Measurements from ENCODE around the gene LILRB2.
"Not testable (repeated sequence)": the region's sequence is repeated elsewhere in the genome, so short reads cannot be mapped to it uniquely, and the experiment has no call there.

LILRB2 gene

GRCh38 chr19:54312436-54313377 is 31.8 kb upstream of the LILRB2 start, which contains the start of gene LILRA5:
Gene LILRA5, minus strand, starts transcription at chr19:54313166. Its CDS starts 147 bp downstream, at chr19:54313019.
- H3K36me3 Mint-ChIP-seq (ENCODE audit: low read depth) = no peaks in the 10 kb centered on the region
- no peak within 1 kb of the TSS for H3K4me3 Mint-ChIP-seq
- no peaks in the 10 kb centered on the region for H3K4me1 Mint-ChIP-seq (ENCODE audit: low read depth)
- H3K9me3 Mint-ChIP-seq = no peaks in the 10 kb centered on the region
- peaks cover 29% of the 10 kb centered on the region for H3K27me3 Mint-ChIP-seq
- no peak within 1 kb of the TSS for H3K27ac Mint-ChIP-seq

GRCh38 chr19:54312011-54312410 is 31.1 kb upstream of the LILRB2 start:
- Mint-ChIP-seq H3K27me3 (peaks cover 29% of the 10 kb centered on the region), H3K9me3 (no peaks in the 10 kb centered on the region)

GRCh38 chr19:54311486-54311885 is 30.6 kb upstream of the LILRB2 start:
- peaks cover 30% of the 10 kb centered on the region for H3K27me3 Mint-ChIP-seq
- H3K4me1 Mint-ChIP-seq (ENCODE audit: low read depth) = no peaks in the 10 kb centered on the region
- H3K9me3 Mint-ChIP-seq = no peaks in the 10 kb centered on the region
- no peak overlapping the region for H3K4me3 Mint-ChIP-seq
- H3K36me3 Mint-ChIP-seq (ENCODE audit: low read depth) = no peaks in the 10 kb centered on the region
- H3K27ac Mint-ChIP-seq = no peak overlapping the region

More at GRCh38 chr19:54312011-54312410, 31.1 kb upstream of the LILRB2 start:
- no peak overlapping the region for H3K27ac Mint-ChIP-seq
- H3K36me3 Mint-ChIP-seq (ENCODE audit: low read depth) = no peaks in the 10 kb centered on the region
- H3K4me3 Mint-ChIP-seq = no peak overlapping the region
- no peaks in the 10 kb centered on the region for H3K4me1 Mint-ChIP-seq (ENCODE audit: low read depth)

DNA sequence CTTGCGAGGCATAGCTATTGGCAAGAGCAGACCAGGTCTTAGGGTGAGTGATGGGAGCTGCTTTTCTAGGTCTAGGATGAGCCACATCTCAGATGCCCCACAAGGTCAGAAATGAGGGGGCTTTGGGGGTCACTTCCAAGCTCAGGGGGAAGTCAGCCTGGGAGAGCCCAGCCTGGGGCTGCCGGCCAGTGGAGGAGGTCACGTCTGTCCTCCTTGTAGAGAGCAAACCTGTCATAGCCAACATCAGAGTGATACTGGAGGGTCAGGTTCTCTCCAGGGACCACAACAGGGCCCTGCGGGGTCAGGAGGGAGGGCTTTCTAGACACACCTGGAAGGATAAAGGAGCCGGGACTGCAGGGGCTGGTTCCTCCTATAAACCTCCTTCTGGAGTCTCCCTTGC is 29.6 kb upstream of the LILRB2 start:
- H3K9me3 Mint-ChIP-seq = no peaks in the 10 kb centered on the region
- H3K36me3 Mint-ChIP-seq (ENCODE audit: low read depth) = no peaks in the 10 kb centered on the region
- no peak overlapping the region for H3K27ac Mint-ChIP-seq
- no peaks in the 10 kb centered on the region for H3K4me1 Mint-ChIP-seq (ENCODE audit: low read depth)
- peaks cover 26% of the 10 kb centered on the region for H3K27me3 Mint-ChIP-seq
- H3K4me3 Mint-ChIP-seq = no peak overlapping the region

- H3K4me3 Mint-ChIP-seq = no peak overlapping the region
- H3K36me3 Mint-ChIP-seq (ENCODE audit: low read depth) = no peaks in the 10 kb centered on the region
- H3K27me3 Mint-ChIP-seq = peaks cover 26% of the 10 kb centered on the region
- H3K9me3 Mint-ChIP-seq = no peaks in the 10 kb centered on the region
- peaks cover 4% of the 10 kb centered on the region for H3K4me1 Mint-ChIP-seq (ENCODE audit: low read depth)
- no peak overlapping the region for H3K27ac Mint-ChIP-seq
Observed at GRCh38 chr19:54309811-54310210, 28.9 kb upstream of the LILRB2 start.

DNA sequence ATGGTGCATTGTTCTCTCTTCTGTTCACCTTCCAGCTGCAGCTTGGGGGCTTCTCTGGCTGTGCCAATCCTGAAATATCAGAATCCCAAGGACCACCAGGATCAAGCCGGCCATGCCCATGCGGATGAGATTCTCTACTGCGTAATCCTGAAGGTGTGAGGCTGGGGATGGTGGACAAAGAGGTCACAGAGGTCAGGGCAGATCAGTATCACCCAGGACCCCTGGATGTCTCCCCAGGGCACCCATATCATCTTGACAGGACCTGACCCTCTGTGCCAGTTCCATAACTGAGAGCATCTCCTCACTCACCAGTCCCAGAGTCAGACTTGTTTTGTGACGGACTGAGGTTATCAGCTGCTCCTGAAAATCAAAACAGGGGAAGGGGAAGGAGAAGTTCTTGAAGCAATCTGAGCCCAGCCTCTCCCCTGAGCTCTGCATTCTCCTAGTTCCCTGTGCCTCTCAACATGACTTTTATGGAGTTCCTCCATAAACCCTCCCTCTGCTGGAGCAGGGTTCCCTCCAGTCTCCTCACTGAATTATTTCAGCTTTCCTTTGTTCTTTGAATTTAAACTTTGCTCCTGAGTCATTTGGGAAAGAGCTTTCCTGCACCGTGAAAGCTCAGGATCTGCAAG is 26.6 kb upstream of the LILRB2 start:
- Mint-ChIP-seq H3K27me3 (peaks cover 7% of the 10 kb centered on the region), H3K27ac (no peak overlapping the region), H3K4me1 (ENCODE audit: low read depth) (peaks cover 18% of the 10 kb centered on the region), H3K36me3 (ENCODE audit: low read depth) (no peaks in the 10 kb centered on the region), H3K4me3 (no peak overlapping the region), H3K9me3 (no peaks in the 10 kb centered on the region)

- Mint-ChIP-seq H3K36me3 (ENCODE audit: low read depth) (no peaks in the 10 kb centered on the region), H3K27ac (no peak overlapping the region), H3K4me3 (no peak overlapping the region), H3K9me3 (no peaks in the 10 kb centered on the region), H3K4me1 (ENCODE audit: low read depth) (peaks cover 18% of the 10 kb centered on the region), H3K27me3 (peaks cover 6% of the 10 kb centered on the region)
Observed at GRCh38 chr19:54305141-54305540, 24.2 kb upstream of the LILRB2 start.

- Mint-ChIP-seq H3K9me3 (no peaks in the 10 kb centered on the region), H3K4me3 (no peak overlapping the region), H3K36me3 (ENCODE audit: low read depth) (no peaks in the 10 kb centered on the region), H3K27ac (no peak overlapping the region), H3K27me3 (peaks cover 6% of the 10 kb centered on the region), H3K4me1 (ENCODE audit: low read depth) (peaks cover 18% of the 10 kb centered on the region)
Observed at GRCh38 chr19:54302257-54302656, 21.3 kb upstream of the LILRB2 start.

DNA sequence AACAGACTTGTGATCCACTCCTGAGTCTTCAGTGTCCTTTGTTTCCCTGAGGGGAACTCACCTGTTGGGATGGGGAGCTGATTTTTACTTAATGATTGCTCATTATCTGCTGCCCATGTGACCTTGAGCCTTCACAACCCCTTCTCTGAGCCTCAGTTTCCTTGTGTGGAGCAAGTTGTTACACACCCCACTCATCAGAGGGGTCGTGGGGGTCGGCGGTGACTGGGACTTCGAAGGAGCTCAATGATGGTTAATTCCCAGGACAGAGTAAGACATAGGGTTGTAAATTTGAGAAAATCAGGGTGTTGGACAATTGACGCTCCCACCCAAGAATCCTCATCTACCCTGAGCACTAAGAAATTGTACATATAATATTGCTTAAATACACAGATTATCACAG is 18.6 kb upstream of the LILRB2 start:
- H3K4me1 Mint-ChIP-seq (ENCODE audit: low read depth) = peaks cover 11% of the 10 kb centered on the region
- H3K4me3 Mint-ChIP-seq = no peak overlapping the region
- H3K36me3 Mint-ChIP-seq (ENCODE audit: low read depth) = no peaks in the 10 kb centered on the region
- peaks cover 8% of the 10 kb centered on the region for H3K27me3 Mint-ChIP-seq
- H3K27ac Mint-ChIP-seq = no peak overlapping the region
- peaks cover 1% of the 10 kb centered on the region for H3K9me3 Mint-ChIP-seq

GRCh38 chr19:54299126-54299498 is 18.2 kb upstream of the LILRB2 start:
- no peak overlapping the region for H3K27ac Mint-ChIP-seq
- H3K9me3 Mint-ChIP-seq = peaks cover 5% of the 10 kb centered on the region
- H3K4me3 Mint-ChIP-seq = no peak overlapping the region
- H3K36me3 Mint-ChIP-seq (ENCODE audit: low read depth) = no peaks in the 10 kb centered on the region
- peaks cover 12% of the 10 kb centered on the region for H3K27me3 Mint-ChIP-seq
- peaks cover 7% of the 10 kb centered on the region for H3K4me1 Mint-ChIP-seq (ENCODE audit: low read depth)

DNA sequence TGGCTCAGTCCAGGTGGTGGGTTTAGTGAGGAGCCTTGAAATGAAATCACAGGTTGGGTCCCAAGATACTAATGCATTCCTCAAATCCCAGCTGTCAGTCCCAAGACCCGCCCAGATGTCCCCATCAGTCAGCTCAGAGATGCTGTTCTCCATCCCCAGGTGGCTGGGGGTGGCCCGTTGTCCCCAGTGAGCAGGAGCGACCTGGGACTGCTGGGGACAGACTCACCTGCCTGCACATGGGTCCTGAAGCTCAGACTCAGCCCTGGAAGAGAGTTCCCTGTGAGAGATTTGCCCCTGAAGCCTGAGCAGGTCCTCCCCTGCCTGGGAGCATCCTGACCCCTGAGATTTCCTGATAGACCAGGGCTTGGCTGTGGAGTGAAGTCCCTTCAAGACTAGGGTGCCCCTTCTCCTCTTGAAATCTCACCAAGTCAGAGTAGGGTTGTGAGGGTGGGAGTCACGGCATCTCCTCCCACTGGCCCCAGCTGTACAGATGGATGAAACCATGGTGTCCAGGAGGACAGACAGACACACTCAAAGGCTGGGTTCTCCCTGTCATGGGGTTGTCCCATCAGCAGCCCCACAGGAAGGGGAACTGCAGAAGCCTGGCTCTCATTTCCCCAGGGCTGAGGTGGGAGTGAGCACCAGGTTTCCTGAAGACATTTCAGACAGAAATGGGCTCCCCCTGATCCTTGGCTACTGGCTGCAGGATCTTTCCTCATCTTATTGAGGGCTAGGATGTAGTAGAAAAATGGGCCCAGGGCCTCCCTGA is 17.6 kb upstream of the LILRB2 start:
- peaks cover 14% of the 10 kb centered on the region for H3K27me3 Mint-ChIP-seq
- H3K4me3 Mint-ChIP-seq = no peak overlapping the region
- H3K36me3 Mint-ChIP-seq (ENCODE audit: low read depth) = no peaks in the 10 kb centered on the region
- peaks cover 1% of the 10 kb centered on the region for H3K4me1 Mint-ChIP-seq (ENCODE audit: low read depth)
- peaks cover 5% of the 10 kb centered on the region for H3K9me3 Mint-ChIP-seq
- H3K27ac Mint-ChIP-seq = no peak overlapping the region

GRCh38 chr19:54297759-54298305 is 16.9 kb upstream of the LILRB2 start:
- H3K9me3 Mint-ChIP-seq = peaks cover 5% of the 10 kb centered on the region
- peaks cover 19% of the 10 kb centered on the region for H3K27me3 Mint-ChIP-seq

GRCh38 chr19:54294539-54294938 is 13.6 kb upstream of the LILRB2 start:
- no peak overlapping the region for H3K4me3 Mint-ChIP-seq
- no peak overlapping the region for H3K27ac Mint-ChIP-seq
- H3K36me3 Mint-ChIP-seq (ENCODE audit: low read depth) = no peaks in the 10 kb centered on the region
- peaks cover 18% of the 10 kb centered on the region for H3K27me3 Mint-ChIP-seq
- H3K4me1 Mint-ChIP-seq (ENCODE audit: low read depth) = no peaks in the 10 kb centered on the region
- H3K9me3 Mint-ChIP-seq = peaks cover 5% of the 10 kb centered on the region

More at GRCh38 chr19:54297759-54298305, 16.9 kb upstream of the LILRB2 start:
- no peak overlapping the region for H3K27ac Mint-ChIP-seq
- H3K4me1 Mint-ChIP-seq (ENCODE audit: low read depth) = no peaks in the 10 kb centered on the region
- no peak overlapping the region for H3K4me3 Mint-ChIP-seq
- no peaks in the 10 kb centered on the region for H3K36me3 Mint-ChIP-seq (ENCODE audit: low read depth)

DNA sequence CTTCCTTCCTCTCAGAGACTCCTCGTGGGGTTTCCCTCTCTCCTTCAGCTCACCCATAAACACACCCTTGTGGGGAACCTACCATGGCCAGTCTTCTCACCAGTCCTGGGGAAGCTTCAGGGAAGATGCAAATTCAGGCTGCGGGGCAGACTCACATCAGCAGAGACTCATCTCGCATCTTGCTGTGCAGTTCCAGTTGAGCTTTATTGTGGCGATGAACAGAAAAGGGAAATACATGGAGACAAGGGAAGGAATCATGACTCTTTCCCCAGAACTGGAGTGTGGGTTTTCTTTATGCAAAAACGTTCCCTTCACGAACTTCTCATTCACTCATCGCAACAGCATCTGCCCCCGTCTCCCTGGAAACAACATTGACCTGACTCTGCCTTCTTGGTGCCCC is 8.2 kb upstream of the LILRB2 start:
- H3K36me3 Mint-ChIP-seq (ENCODE audit: low read depth); H3K9me3 Mint-ChIP-seq; H3K27ac Mint-ChIP-seq; H3K4me3 Mint-ChIP-seq: not testable (repeated sequence)
- peaks cover 11% of the 10 kb centered on the region for H3K4me1 Mint-ChIP-seq (ENCODE audit: low read depth)
- peaks cover 19% of the 10 kb centered on the region for H3K27me3 Mint-ChIP-seq
